RCC 7860 (cell line): ENCODE results near the gene MMP17.

Experiments used
- DNase-seq: peaks from one replicate; pipeline ENCODE4 v3.0.0-alpha.2; 2015; ENCODE audit warnings: low spot score
- FAIRE-seq: peaks from 2 replicates; lab custom pipeline; 2012; peaks lifted over from hg19 to GRCh38; lab: Jason Lieb, UNC

The MMP17 gene

GRCh38 chr12:131847456-131847855 lies 19.3 kb downstream of the MMP17 start:
- FAIRE-seq: no peak
- no peak for DNase-seq

- no peak for FAIRE-seq
Observed at GRCh38 chr12:131848753-131849152, 20.6 kb downstream of the MMP17 start.

GRCh38 chr12:131849700-131850553 lies 21.7 kb downstream of the MMP17 start:
- DNase-seq: no peak
- no peak for FAIRE-seq

More at GRCh38 chr12:131848753-131849152, 20.6 kb downstream of the MMP17 start:
- no peak for DNase-seq

- FAIRE-seq: no peak
- DNase-seq: peak; percentile 73
Observed at GRCh38 chr12:131850856-131851559, 22.8 kb downstream of the MMP17 start.

GRCh38 chr12:131851741-131852550 lies 23.8 kb downstream of the MMP17 start:
- no peak for FAIRE-seq
- DNase-seq: peak; percentile 56

GRCh38 chr12:131852551-131853299 lies 24.5 kb downstream of the MMP17 start:
- FAIRE-seq (peak; percentile 73), DNase-seq (peak; percentile 83)

- no peak for DNase-seq
- no peak for FAIRE-seq
Observed at GRCh38 chr12:131853832-131854797, 25.9 kb downstream of the MMP17 start.

- no peak for FAIRE-seq
- no peak for DNase-seq
Observed at GRCh38 chr12:131854861-131855476, 26.8 kb downstream of the MMP17 start.

- DNase-seq: no peak
- no peak for FAIRE-seq
Observed at GRCh38 chr12:131855521-131856142, 27.4 kb downstream of the MMP17 start.

GRCh38 chr12:131856366-131857097 lies 28.3 kb downstream of the MMP17 start:
- DNase-seq (no peak), FAIRE-seq (no peak)

- FAIRE-seq (no peak), DNase-seq (no peak)
Observed at GRCh38 chr12:131857908-131858850, 30.0 kb downstream of the MMP17 start.

GRCh38 chr12:131860472-131861260 lies 32.5 kb downstream of the MMP17 start:
- FAIRE-seq: peak; percentile 51
- peak; percentile 83 for DNase-seq

- FAIRE-seq: no peak
- no peak for DNase-seq
Observed at GRCh38 chr12:131861261-131862083, 33.3 kb downstream of the MMP17 start.

GRCh38 chr12:131862084-131862441 lies 33.9 kb downstream of the MMP17 start:
- DNase-seq (no peak), FAIRE-seq (no peak)

- DNase-seq: no peak
Observed at GRCh38 chr12:131862600-131862993, 34.4 kb downstream of the MMP17 start.

More at GRCh38 chr12:131862600-131862993, 34.4 kb downstream of the MMP17 start:
- FAIRE-seq: no peak
